Heart left ventricle (tissue), 13 donors: ENCODE results near the gene VPS37C.

Experiments
- CTCF ChIP-seq, 12 donors: fragments of 200-600 bp; sonication (generic) in 4 of 12; IDR thresholded peaks; one replicate each; pipeline versions ENCODE4 v1.5.0 to v1.8.0; 2018 to 2022; ENCODE audit warnings: antibody characterized with exemption in 12 of 12, mild to moderate bottlenecking in 5 of 12
- POLR2A ChIP-seq, 2 donors: fragments of 450-650 bp; IDR thresholded peaks; one replicate each; pipeline ENCODE4 v1.6.1; 2017; ENCODE audit warnings: antibody characterized with exemption in 2 of 2, mild to moderate bottlenecking in 2 of 2, moderate library complexity in 2 of 2
- donor health status: ischemic (EF 13 %, LVEDD 7.1; RV severe dilation, severe dysfunction).
- donor health status: DM: no; HTN: yes; CAD: no.
- donor health status: DM: no; HTN: no; CAD: no.
- donor health status: ischemic (EF 25% LVEDD 6.9; RV normal size, moderate dysfunction).
- donor health status: ischemic (EF 25% LVEDD 5.7; RV mildly dilated, moderate dysfunction).
- donor health status: ischemic (EF 35%, LVEDD 5.7; RV mildly dilated, moderate dysfunction).
- donor health status: nonischemic (EF 11% LVEDD 7.7; RV severe dilation, severe dysfunction).
- donor health status: DM: yes; HTN: yes; CAD: no.
- donor health status: PGD.
- donor health status: ischemic (EF 29% LVEDD 5.4; RV normal size, mild dysfunction).
- donor health status: nonischemic (EF 23%, LVEDD 6.1; RV moderate dilation, normal function).

GRCh38 chr11:61183645-61184044 lies 22.4 kb upstream of the VPS37C start:
- TF ChIP-seq CTCF (IDR thresholded peaks at IDR 0.05) (no peak), POLR2A (IDR thresholded peaks at IDR 0.05) (no peak)
